SK-N-SH (cell line): Measurements from ENCODE around the gene HIPK2. TPM values are rescaled to one million over a fixed set of nuclear protein-coding genes. Genes with fewer than 3 reads are reported as not detected.

Source experiments
- CTCF ChIA-PET: fragments of 300-600, 350-600 bp; formaldehyde crosslinking; extraction: SDS; loops from one replicate; lab custom pipeline; 2021; lab: Yijun Ruan, JAX
- POLR2A ChIA-PET: fragments of 350-600 bp; sonication (Branson Sonifier 250); formaldehyde crosslinking; extraction: SDS; loops from one replicate; lab custom pipeline; 2020; ENCODE audit warnings: antibody characterized with exemption, inconsistent platforms; lab: Yijun Ruan, JAX
- DNase-seq: peaks from one replicate; pipeline ENCODE4 v3.0.0; 2012
- H2AFZ ChIP-seq: fragments of 200-600 bp; sonication (generic); 2 replicates; pipeline ENCODE4 v1.8.1; 2016; ENCODE audit warnings: antibody characterized with exemption, mild to moderate bottlenecking, low read depth
- H3F3A ChIP-seq: fragments of 200-600 bp; sonication (generic); replicated peaks from 2 replicates; pipeline ENCODE3; 2016; ENCODE audit warnings: antibody characterized with exemption, mild to moderate bottlenecking; ENCODE audit not compliant: insufficient read depth
- H3K27ac ChIP-seq, 2 experiments: fragments of 200-500 bp in 1 of 2; fragments of 200-600 bp in 1 of 2; sonication (Bioruptor generic) in 1 of 2; sonication (generic), shearing (Covaris generic) in 1 of 2; 2 replicates each; pipeline versions ENCODE4 v1.5.1 to v1.6.1; 2014 to 2016; ENCODE audit warnings: low read depth in 2 of 2, inconsistent platforms in 1 of 2, low read length in 1 of 2, mild to moderate bottlenecking in 1 of 2, mixed read lengths in 1 of 2
- H3K27me3 ChIP-seq: fragments of 200-600 bp; sonication (generic), shearing (Covaris generic); 2 replicates; pipeline ENCODE4 v1.6.1; 2016; ENCODE audit warnings: mixed run types; ENCODE audit not compliant: insufficient read depth
- H3K36me3 ChIP-seq, 2 experiments: fragments of 200-500 bp in 1 of 2; fragments of 200-600 bp in 1 of 2; sonication (Bioruptor generic) in 1 of 2; sonication (generic) in 1 of 2; replicated peaks in 1 of 2; 2 replicates each; pipeline versions ENCODE3 to v1.5.1; 2014 to 2016; ENCODE audit warnings: low read length in 1 of 2, mild to moderate bottlenecking in 1 of 2; ENCODE audit not compliant: insufficient read depth in 2 of 2, control insufficient read depth in 1 of 2
- H3K4me1 ChIP-seq, 2 experiments: fragments of 200-500 bp in 1 of 2; fragments of 200-600 bp in 1 of 2; sonication (Bioruptor generic) in 1 of 2; sonication (generic), shearing (Covaris generic) in 1 of 2; 2 replicates each; pipeline versions ENCODE4 v1.5.1 to v1.6.1; 2014 to 2016; ENCODE audit warnings: low read depth in 1 of 2, low read length in 1 of 2, mixed run types in 1 of 2; ENCODE audit not compliant: insufficient read depth in 2 of 2, control insufficient read depth in 1 of 2
- H3K4me2 ChIP-seq: fragments of 200-600 bp; sonication (generic), shearing (Covaris generic); 2 replicates; pipeline ENCODE4 v1.6.1; 2017; ENCODE audit warnings: mixed run types
- H3K4me3 ChIP-seq, 2 experiments: fragments of 200-500 bp in 1 of 2; fragments of 200-600 bp in 1 of 2; sonication (Bioruptor generic) in 1 of 2; sonication (generic), shearing (Covaris generic) in 1 of 2; 2 replicates each; pipeline versions ENCODE4 v1.5.1 to v1.8.1; 2014 to 2016; ENCODE audit warnings: low read depth in 2 of 2, inconsistent platforms in 1 of 2, low read length in 1 of 2, mild to moderate bottlenecking in 1 of 2, mixed read lengths in 1 of 2, moderate library complexity in 1 of 2
- H3K79me2 ChIP-seq: fragments of 200-600 bp; sonication (generic); 2 replicates; pipeline ENCODE4 v1.8.1; 2017; ENCODE audit warnings: mild to moderate bottlenecking; ENCODE audit not compliant: insufficient read depth
- H3K9ac ChIP-seq: fragments of 200-600 bp; sonication (generic); 2 replicates; pipeline ENCODE4 v1.6.1; 2017; ENCODE audit warnings: mixed run types
- H3K9me2 ChIP-seq: fragments of 200-600 bp; sonication (generic); 2 replicates; pipeline ENCODE4 v1.6.1; 2017; ENCODE audit warnings: mixed run types
- H3K9me3 ChIP-seq: fragments of 200-600 bp; sonication (generic); 2 replicates; pipeline ENCODE4 v1.6.1; 2017; ENCODE audit warnings: mixed run types, mild to moderate bottlenecking, moderate library complexity
- H4K20me1 ChIP-seq: fragments of 200-600 bp; sonication (generic); 2 replicates; pipeline ENCODE4 v1.6.1; 2017; ENCODE audit warnings: mild to moderate bottlenecking, mixed run types; ENCODE audit not compliant: insufficient read depth
- CHD2 ChIP-seq: fragments of 150-350 bp; IDR thresholded peaks from 2 replicates; pipeline ENCODE4 v1.6.1; 2018; ENCODE audit warnings: low read length; ENCODE audit not compliant: partially characterized antibody
- FOXJ3 ChIP-seq: sonication (generic); formaldehyde crosslinking; IDR thresholded peaks from 2 replicates; pipeline ENCODE4 v1.5.1; 2020; ENCODE audit warnings: mild to moderate bottlenecking, missing genetic modification reagents
- FOXM1 ChIP-seq: IDR thresholded peaks from 2 replicates; pipeline ENCODE4 v1.4.0; 2012; ENCODE audit warnings: low read depth, mild to moderate bottlenecking
- JUND ChIP-seq: IDR thresholded peaks from 2 replicates; pipeline ENCODE4 v1.4.0; 2012
- MXI1 ChIP-seq: IDR thresholded peaks from 2 replicates; pipeline ENCODE4 v1.6.1; 2012; ENCODE audit warnings: mild to moderate bottlenecking, low read depth, low read length, improper control_type of control experiment
- RAD21 ChIP-seq: IDR thresholded peaks from 2 replicates; pipeline ENCODE4 v1.6.1; 2012; ENCODE audit warnings: mild to moderate bottlenecking, low read length
- SIN3A ChIP-seq: IDR thresholded peaks from 2 replicates; pipeline ENCODE4 v1.6.1; 2012; ENCODE audit warnings: low read depth, mild to moderate bottlenecking, low read length, moderate library complexity, borderline replicate concordance
- TEAD4 ChIP-seq: IDR thresholded peaks from 2 replicates; pipeline ENCODE4 v1.4.0; 2012; ENCODE audit warnings: mild to moderate bottlenecking, borderline replicate concordance; ENCODE audit not compliant: insufficient read depth
- YY1 ChIP-seq: IDR thresholded peaks from 2 replicates; pipeline ENCODE4 v1.4.0; 2012; ENCODE audit warnings: low read depth, mild to moderate bottlenecking
- WGBS: methylation state at CpG from one replicate; pipeline ENCODE4 v1.1.6; 2017; ENCODE audit warnings: low lambda C conversion rate; 5-methylcytosine and 5-hydroxymethylcytosine counted together
- polyA plus RNA-seq, 3 experiments: library from polyadenylated mRNA; depleted of rRNA; stranded (reverse); fragments of >200 nt; gene quantifications; 2 replicates each; pipeline ENCODE4 v1.2.3, GENCODE V29; 2012
- TF ChIP-seq, protein P1 (sequence below): IDR thresholded peaks from 2 replicates; pipeline ENCODE4 v1.6.1; 2012; ENCODE audit warnings: mild to moderate bottlenecking, low read depth, low read length, moderate library complexity
- TF ChIP-seq, protein P2 (sequence below): fragments of 150-350 bp; IDR thresholded peaks from 2 replicates; pipeline ENCODE4 v1.6.1; 2017; ENCODE audit warnings: antibody characterized with exemption, low read length, low read depth, borderline replicate concordance

HIPK2 gene
- polyA plus RNA-seq, 1 of the 3 experiments (the other 2 are of a cell fraction), result 14.2 TPM

DNA sequence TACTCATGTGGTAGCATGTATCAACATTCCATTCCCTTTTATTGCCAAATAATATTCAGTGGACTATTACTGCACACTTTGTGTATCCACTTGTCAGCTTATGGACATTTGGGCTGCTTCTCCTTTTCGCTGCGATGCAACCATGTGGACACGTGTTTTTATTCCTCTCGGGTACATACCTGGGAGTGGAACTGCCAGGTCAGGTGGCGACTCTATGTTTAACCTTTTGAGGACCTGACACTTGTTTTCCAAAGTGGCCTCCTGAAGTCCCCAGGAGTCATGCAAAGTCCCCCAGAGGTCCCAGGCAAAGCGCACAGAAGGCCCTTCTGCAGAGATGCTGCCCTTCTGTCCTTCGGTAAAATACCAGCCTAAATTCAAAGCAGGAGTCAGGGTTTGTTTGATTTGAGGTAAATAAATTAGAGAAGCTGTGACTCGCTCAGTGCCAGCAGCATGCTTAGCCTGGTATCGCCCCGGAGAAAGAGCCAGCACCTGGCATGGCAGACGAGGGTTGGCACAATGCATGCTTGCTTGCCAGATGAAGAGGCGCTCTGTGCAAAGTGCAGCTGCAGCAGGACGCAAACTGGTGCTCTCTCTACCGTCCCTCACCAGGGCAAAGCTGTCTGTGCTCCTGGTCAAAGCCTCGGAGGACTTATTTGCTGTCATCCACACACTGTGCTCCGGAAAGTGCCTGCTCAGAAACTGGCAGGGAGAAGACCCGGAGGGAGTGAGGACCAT is 37.8 kb downstream of the HIPK2 start:
- Histone ChIP-seq H3K4me3 (no peak overlapping the region), H3K4me1 (peaks cover 28 to 45% of the 10 kb centered on the region in 2 experiments; a peak in 2 of 4 replicates), H3K9ac (no peak overlapping the region), H3K27me3 (no peaks in the 10 kb centered on the region), H3K9me3 (no peaks in the 10 kb centered on the region), H3K36me3 (peaks cover 2 to 6% of the 10 kb centered on the region in 2 experiments), H4K20me1 (peaks cover 100% of the 10 kb centered on the region), H3K9me2 (no peaks in the 10 kb centered on the region), H2AFZ (no peak overlapping the region), H3K79me2 (peaks cover 100% of the 10 kb centered on the region), H3K27ac (peak overlapping the region in 1 of 2 experiments; percentile 53; a peak in 2 of 4 replicates), H3F3A (peaks cover 5% of the 10 kb centered on the region), H3K4me2 (no peak overlapping the region)
- CTCF ChIA-PET, result interaction anchor here (3.3 kb wide), 1 partner anchor 16 kb away, joined by 8 read pairs; no protein-coding TSS in a partner anchor
- WGBS, result 78% methylated on average over 17 of the region's 17 CpGs
- POLR2A ChIA-PET, result no interaction called here
- TF ChIP-seq CHD2 (peak; percentile 12), MXI1 (no peak)
- no peak for DNase-seq

DNA sequence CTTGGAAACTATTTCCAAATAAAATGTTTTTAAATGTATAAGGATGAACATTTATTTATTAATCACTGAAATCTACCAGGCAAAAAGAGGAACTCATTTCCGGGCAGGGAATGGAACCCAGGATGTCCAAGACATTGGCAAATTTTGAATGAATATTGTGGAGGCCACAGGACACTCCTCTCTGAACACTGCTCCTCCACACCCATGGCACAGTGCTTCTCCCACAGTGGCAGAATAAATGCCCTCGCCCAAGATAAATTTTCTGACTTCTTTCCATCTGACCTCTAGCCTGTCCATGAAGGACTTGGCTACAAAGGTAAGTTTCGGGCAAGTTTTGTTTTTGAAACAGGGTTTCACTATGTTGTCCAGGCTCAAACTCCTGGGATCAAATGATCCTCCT is 39.0 kb downstream of the HIPK2 start:
- peaks cover 22 to 50% of the 10 kb centered on the region in 2 experiments; a peak in 2 of 4 replicates for H3K4me1 ChIP-seq
- H3K9me3 ChIP-seq, result no peaks in the 10 kb centered on the region
- peaks cover 98% of the 10 kb centered on the region for H4K20me1 ChIP-seq
- no peak overlapping the region for H3K9ac ChIP-seq
- TF ChIP-seq FOXM1 (no peak), FOXJ3 (no peak), TEAD4 (no peak), JUND (no peak), YY1 (no peak), RAD21 (no peak), SIN3A (no peak)
- TF ChIP-seq, protein P1, sequence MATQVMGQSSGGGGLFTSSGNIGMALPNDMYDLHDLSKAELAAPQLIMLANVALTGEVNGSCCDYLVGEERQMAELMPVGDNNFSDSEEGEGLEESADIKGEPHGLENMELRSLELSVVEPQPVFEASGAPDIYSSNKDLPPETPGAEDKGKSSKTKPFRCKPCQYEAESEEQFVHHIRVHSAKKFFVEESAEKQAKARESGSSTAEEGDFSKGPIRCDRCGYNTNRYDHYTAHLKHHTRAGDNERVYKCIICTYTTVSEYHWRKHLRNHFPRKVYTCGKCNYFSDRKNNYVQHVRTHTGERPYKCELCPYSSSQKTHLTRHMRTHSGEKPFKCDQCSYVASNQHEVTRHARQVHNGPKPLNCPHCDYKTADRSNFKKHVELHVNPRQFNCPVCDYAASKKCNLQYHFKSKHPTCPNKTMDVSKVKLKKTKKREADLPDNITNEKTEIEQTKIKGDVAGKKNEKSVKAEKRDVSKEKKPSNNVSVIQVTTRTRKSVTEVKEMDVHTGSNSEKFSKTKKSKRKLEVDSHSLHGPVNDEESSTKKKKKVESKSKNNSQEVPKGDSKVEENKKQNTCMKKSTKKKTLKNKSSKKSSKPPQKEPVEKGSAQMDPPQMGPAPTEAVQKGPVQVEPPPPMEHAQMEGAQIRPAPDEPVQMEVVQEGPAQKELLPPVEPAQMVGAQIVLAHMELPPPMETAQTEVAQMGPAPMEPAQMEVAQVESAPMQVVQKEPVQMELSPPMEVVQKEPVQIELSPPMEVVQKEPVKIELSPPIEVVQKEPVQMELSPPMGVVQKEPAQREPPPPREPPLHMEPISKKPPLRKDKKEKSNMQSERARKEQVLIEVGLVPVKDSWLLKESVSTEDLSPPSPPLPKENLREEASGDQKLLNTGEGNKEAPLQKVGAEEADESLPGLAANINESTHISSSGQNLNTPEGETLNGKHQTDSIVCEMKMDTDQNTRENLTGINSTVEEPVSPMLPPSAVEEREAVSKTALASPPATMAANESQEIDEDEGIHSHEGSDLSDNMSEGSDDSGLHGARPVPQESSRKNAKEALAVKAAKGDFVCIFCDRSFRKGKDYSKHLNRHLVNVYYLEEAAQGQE, result no peak
- TF ChIP-seq, protein P2, sequence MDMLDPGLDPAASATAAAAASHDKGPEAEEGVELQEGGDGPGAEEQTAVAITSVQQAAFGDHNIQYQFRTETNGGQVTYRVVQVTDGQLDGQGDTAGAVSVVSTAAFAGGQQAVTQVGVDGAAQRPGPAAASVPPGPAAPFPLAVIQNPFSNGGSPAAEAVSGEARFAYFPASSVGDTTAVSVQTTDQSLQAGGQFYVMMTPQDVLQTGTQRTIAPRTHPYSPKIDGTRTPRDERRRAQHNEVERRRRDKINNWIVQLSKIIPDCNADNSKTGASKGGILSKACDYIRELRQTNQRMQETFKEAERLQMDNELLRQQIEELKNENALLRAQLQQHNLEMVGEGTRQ, result no peak
- H3K9me2 ChIP-seq, result no peaks in the 10 kb centered on the region
- peaks cover 9% of the 10 kb centered on the region for H3F3A ChIP-seq
- no peak overlapping the region for H3K4me2 ChIP-seq
- H3K36me3 ChIP-seq, result peaks cover 2 to 6% of the 10 kb centered on the region in 2 experiments
- no peak for DNase-seq
- H3K27me3 ChIP-seq, result no peaks in the 10 kb centered on the region
- H3K27ac ChIP-seq, result no peak overlapping the region
- no peak overlapping the region for H2AFZ ChIP-seq
- H3K79me2 ChIP-seq, result peaks cover 100% of the 10 kb centered on the region
- no peak overlapping the region for H3K4me3 ChIP-seq
- ChIA-PET POLR2A (no interaction called here), CTCF (interaction anchor here (0.7 to 2.6 kb wide), 3 partner anchors 32 to 116 kb away, joined by 3 to 10 read pairs (median 3); no protein-coding TSS in a partner anchor)
- WGBS, result 96% methylated on average over 3 of the region's 3 CpGs
